GM21717 (cell line): ENCODE data around the gene RPS24.

Source experiments
- ATAC-seq: cut with Tn5 transposase; IDR thresholded peaks from one replicate; pipeline ENCODE4 v1.9.1; 2021; ENCODE audit warnings: mild to moderate bottlenecking, moderate library complexity; ENCODE audit not compliant: unreplicated experiment

The RPS24 gene

GRCh38 chr10:78081292-78081691, 47.6 kb downstream of the RPS24 start:
- no peak for ATAC-seq

GRCh38 chr10:78082636-78083035, 49.0 kb downstream of the RPS24 start:
- no peak for ATAC-seq
